HG03025 (cell line): ENCODE measurements around the gene PRDM15.
A peak's percentile ranks its signal among the peaks of the same experiment; 100 is the strongest.

Experiments used
- ATAC-seq: cut with Tn5 transposase; IDR thresholded peaks from one replicate; pipeline ENCODE4 v1.9.1; 2021; ENCODE audit warnings: mild to moderate bottlenecking, moderate library complexity; ENCODE audit not compliant: unreplicated experiment, low FRiP score

PRDM15 gene

GRCh38 chr21:41846033-41846317 lies 33.2 kb downstream of the PRDM15 start:
- no peak for ATAC-seq

DNA sequence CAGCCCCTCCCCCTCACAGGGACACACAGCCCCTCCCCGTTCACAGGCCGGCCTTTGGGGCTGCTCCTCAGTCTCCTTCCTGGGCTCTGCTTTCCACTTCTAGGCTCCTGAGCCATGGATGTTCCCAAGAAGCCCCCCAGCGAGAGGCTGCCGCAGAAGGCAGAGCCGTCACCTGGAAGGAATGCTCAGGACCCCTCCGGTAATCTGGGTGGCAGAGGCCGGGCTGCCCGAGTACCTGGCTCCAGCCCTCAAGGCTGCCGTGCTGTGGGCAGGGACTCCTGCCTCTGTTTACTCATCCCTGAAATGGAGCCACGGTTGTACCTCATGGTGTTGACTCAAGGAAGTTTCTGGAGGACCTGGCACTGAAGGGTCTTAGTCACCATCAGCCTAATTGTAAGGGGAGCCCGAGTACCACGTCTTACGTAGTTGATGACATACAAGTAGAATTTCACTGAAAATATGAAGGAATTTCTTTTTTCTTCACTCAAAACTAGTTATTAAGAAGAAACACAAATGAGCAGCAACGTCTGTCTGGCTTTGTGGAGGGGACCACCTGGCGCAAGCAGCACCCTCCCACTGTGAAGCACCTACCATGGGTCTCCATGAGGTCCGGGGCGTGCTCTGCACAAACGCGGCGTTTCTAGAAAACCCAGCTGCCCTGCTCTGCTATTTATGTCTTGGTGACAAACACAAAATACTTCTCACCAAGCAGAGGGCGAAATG lies 33.7 kb downstream of the PRDM15 start:
- ATAC-seq = no peak

GRCh38 chr21:41843584-41843983 lies 35.6 kb downstream of the PRDM15 start:
- no peak for ATAC-seq

GRCh38 chr21:41840880-41841279 lies 38.3 kb downstream of the PRDM15 start:
- no peak for ATAC-seq

GRCh38 chr21:41839387-41840000 lies 39.6 kb downstream of the PRDM15 start:
- no peak for ATAC-seq

GRCh38 chr21:41837756-41838297 lies 41.3 kb downstream of the PRDM15 start:
- no peak for ATAC-seq

DNA sequence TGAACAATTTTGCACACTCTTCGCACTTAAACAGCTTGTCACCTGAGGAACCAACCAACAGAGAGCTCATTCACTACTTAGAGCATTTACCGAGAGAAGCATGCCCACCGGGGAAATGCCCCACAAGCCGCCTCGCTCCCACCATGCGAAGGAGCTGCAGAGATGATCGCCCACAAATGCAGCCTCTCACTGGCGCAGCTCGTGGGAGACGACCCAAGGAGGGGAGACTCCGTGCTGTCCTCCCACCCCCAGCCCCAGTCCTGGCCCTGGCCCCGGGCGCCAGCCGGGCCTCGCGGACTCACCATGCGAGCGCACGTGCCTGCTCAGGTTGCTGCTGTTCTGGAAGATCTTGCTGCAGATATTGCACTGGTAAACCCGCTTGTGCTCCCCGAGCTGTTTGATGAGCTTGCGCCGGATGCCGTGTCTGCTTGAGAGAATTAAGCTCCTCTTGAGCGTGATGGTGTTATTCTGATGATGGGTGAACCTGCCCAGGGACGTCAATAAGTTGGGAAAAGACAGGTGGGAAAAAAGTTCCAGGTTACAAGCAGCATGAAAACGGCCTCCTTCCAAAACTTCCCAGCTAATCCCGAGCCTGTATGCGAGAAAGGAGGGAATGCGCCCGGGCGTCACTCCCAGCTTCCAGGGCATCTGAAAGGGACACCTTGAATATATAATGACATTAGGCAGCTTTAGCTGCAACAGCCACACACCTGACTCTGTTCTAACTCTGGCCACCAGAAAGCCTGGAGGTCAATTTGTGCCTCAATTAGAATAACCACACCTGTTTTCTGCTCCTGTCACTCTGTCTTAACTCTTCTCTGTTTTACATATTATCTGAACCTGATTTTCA lies 42.8 kb downstream of the PRDM15 start:
- ATAC-seq = no peak

- no peak for ATAC-seq
These were observed 43.4 kb downstream of the PRDM15 start for GRCh38 chr21:41835711-41836154.

- no peak for ATAC-seq
These were observed 44.0 kb downstream of the PRDM15 start for GRCh38 chr21:41834926-41835663.

DNA sequence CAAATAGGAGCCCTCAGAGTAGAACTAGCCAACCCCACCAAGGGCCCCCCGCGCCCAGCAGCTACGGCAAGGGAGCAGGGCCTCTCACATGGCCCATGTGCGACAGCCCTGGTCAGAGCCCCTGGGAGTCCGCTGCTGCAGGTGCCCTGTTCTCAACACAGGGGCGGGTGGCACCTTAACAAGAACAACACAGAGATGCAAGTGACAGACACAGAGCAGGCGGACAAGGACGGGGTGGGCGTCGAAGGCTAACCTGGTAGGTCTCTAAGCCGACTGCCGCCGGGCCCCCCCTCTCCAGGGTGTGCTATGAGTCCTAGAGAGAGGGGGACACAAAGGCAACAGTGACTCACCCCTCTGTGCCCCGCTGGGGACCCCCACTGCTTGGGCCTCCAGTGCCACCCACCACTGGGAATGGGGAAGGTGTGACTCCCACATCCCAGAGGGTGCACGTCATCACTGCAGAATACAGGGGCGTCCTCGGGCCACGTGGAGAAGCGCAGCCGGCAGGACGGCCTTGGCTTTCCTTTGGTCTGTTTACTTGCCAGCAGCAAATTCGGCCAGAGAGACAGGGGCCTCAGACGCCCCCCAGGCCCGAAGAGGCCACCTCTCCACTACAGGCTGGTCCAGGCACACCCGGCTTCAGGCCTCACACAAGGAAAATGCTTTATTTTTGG lies 44.8 kb downstream of the PRDM15 start:
- no peak for ATAC-seq

GRCh38 chr21:41833497-41834115 lies 45.5 kb downstream of the PRDM15 start:
- ATAC-seq = peak; percentile 61

- ATAC-seq = peak; percentile 45
These were observed 46.3 kb downstream of the PRDM15 start for GRCh38 chr21:41832596-41833496.

- ATAC-seq = no peak
These were observed 47.1 kb downstream of the PRDM15 start for GRCh38 chr21:41831866-41832595.

DNA sequence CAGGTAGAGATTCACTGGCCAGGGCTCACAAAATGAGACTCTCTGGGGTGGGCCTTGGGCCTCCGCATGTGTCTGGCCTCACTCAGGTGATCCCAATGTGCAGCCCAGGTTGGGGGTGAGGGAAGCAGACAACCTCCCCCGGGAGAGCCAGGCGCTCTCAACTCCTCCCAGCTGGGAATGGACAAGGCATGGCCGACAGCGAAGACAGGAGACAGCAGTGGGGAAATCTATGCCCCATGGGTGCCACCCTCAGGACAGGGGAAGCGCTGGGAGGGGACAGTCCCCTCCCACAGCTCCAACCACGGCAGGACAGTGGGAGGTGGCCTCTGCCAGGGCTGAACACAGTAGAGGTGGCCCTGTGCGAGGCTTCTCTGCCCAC lies 47.7 kb downstream of the PRDM15 start:
- no peak for ATAC-seq

DNA sequence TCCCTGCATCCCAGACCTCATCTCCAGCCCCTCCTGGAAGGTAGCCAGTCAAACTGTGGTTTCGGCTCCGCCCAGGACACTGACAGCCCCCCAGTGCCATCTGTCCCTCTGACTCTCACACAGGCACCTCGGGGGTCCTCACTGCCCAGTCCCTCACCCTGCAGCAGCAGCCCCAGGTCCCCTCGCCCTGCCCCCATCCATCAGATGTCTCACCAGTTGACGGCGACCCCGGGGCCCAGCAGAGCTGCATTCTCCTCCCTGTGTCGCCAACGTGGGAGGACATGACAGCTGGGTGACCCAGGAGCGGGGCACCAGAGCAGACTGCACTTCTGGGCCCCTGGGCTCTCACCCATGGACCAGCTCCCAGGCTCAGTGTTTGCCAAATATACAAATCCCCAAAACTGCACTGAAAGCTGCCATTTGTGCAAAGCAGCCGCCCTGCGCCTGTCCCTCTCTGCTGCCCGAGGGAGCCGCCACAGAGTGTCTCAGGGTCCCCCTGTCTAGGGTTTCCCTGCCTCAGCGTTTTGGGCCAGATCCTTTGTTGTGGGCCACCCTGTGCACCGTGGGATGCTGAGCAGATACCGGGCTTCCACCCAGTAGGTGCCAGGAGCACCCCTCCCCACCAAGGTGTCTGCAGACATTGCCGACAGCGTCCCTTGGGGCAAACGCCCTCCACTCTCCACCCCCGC lies 48.2 kb downstream of the PRDM15 start:
- ATAC-seq = no peak

- no peak for ATAC-seq
These were observed 48.9 kb downstream of the PRDM15 start for GRCh38 chr21:41830145-41830707.

DNA sequence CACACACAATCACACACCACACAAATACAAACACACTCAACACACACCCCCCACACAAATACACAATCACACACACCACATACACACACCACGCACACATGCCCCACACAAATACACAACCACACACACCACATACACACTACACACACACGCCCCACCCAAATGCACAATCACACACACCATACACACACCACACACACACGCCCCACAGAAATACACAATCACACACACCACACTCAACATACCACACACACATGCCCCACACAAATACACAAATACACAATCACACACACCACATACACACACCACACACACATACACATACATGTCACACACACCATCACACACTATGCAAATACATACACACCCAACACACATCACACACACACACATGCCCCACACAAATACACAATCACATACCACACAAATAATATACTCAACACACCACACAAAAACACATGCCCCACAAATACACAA lies 50.2 kb downstream of the PRDM15 start:
- no peak for ATAC-seq
